Left cardiac atrium (tissue), 4 donors: Measurements from ENCODE around the gene DNAH1. TPM values are rescaled to one million over a fixed set of nuclear protein-coding genes. Genes with fewer than 3 reads are reported as not detected.

Source experiments
- ATAC-seq, 2 donors: fragments of 200-7000 bp; cut with Tn5 transposase; one replicate each; pipeline ENCODE4 v1.9.1; 2020; ENCODE audit warnings: mild to moderate bottlenecking in 2 of 2, moderate library complexity in 2 of 2
- DNase-seq: peaks from one replicate; pipeline ENCODE4 v3.0.0-alpha.2; 2020
- intact Hi-C, 2 donors: fragments of 100-400 bp; cut with DNase I; formaldehyde crosslinking; loops; one replicate each; pipeline versions ENCODE4 v1.14.1 to v1.15.1; 2022 to 2023
- microRNA-seq, 2 donors: library from miRNA; unstranded; fragments of <30 nt; microRNA quantifications; one replicate each; pipeline ENCODE4 v1.2.0, GENCODE V29; 2020
- total RNA-seq, 2 donors: library from RNA; stranded (reverse); fragmentation: NEBNext Ultra II Directional; extraction: Animal tissue kit (Norgen Biotek cat#: 25700); gene quantifications; one replicate each; pipeline ENCODE4 v1.2.1, GENCODE V29; 2021
- donor health status: DM: no; HTN: yes; CAD: no.
- donor health status: DM: no; HTN: yes; CAD: no; lungs with severe emphysema.
- donor health status: DM: yes; HTN: yes; CAD: no.
- donor health status: Dilated cardiomyopathy.

Gene DNAH1
- total RNA-seq, 2 donors from 2014 or later = 3.3 to 4.4 TPM

GRCh38 chr3:52446631-52447511, 130.8 kb downstream of the DNAH1 start:
- DNase-seq (peak; percentile 68), ATAC-seq (peak; percentile 29 to 34)
- intact Hi-C loops = loop anchor here in 1 of 2 donors (1.0 kb wide), 1 partner anchor 19 kb away; no protein-coding TSS in a partner anchor

- no peak for ATAC-seq
- intact Hi-C loops = loop anchor here in 1 of 2 donors (1.0 kb wide), 1 partner anchor 19 kb away; no protein-coding TSS in a partner anchor
- DNase-seq = no peak
These were observed 131.6 kb downstream of the DNAH1 start for GRCh38 chr3:52447512-52448355.

Small RNAs within 50 kb of the gene (microRNA-seq; reads per million reads assigned to microRNA genes)
- gene MIR135A1 = 0 to 0.20 reads per million in 2 donors
- gene MIRLET7G = 37,467 to 43,103 reads per million in 2 donors

Other genes with a start within 250 kb of the DNAH1 start
- gene POC1A, start 161.9 kb upstream of the DNAH1 start, total RNA-seq = 1 to 10 TPM; 1.9 to 2.4 TPM
- gene ALAS1, start 118.2 kb upstream of the DNAH1 start, total RNA-seq = 100 to 1,000 TPM; 133 to 147 TPM
- under 1 TPM in 1 of 2 donors, not detected in 1; 0.29 TPM for gene TLR9, start 90.7 kb upstream of the DNAH1 start, total RNA-seq
- 10 to 100 TPM; 45.9 to 51.7 TPM for gene TWF2, start 77.2 kb upstream of the DNAH1 start, total RNA-seq
- gene PPM1M, start 70.6 kb upstream of the DNAH1 start, total RNA-seq = 10 to 100 TPM; 11.8 to 17.4 TPM
- 10 to 100 TPM; 57.6 to 65.5 TPM for gene WDR82, start 37.7 kb upstream of the DNAH1 start, total RNA-seq
- 10 to 100 TPM; 10.4 to 13.5 TPM for gene GLYCTK, start 28.5 kb upstream of the DNAH1 start, total RNA-seq
- 10 to 100 TPM; 52.6 to 62.4 TPM for gene BAP1, start 93.7 kb downstream of the DNAH1 start, total RNA-seq
- gene PHF7, start 94.3 kb downstream of the DNAH1 start, total RNA-seq = 10 to 100 TPM; 13.1 to 16.0 TPM
- 10 to 100 TPM; 13.7 to 19.9 TPM for gene SEMA3G, start 128.8 kb downstream of the DNAH1 start, total RNA-seq
- 1,000 to 10,000 TPM; 2,841 to 3,233 TPM for gene TNNC1, start 137.7 kb downstream of the DNAH1 start, total RNA-seq
- 10 to 100 TPM; 45.9 to 49.0 TPM for gene NISCH, start 139.3 kb downstream of the DNAH1 start, total RNA-seq
- 100 to 1,000 TPM; 169 to 195 TPM for gene STAB1, start 179.0 kb downstream of the DNAH1 start, total RNA-seq
- gene NT5DC2, start 217.5 kb downstream of the DNAH1 start, total RNA-seq = 100 to 1,000 TPM; 114 to 141 TPM
- gene UQCC5, start 220.3 kb downstream of the DNAH1 start, total RNA-seq = 10 to 100 TPM; 52.9 to 70.4 TPM